Measurements from ENCODE around the gene UBE2D4.
"Not testable (repeated sequence)": the region's sequence is repeated elsewhere in the genome, so short reads cannot be mapped to it uniquely, and the experiment has no call there.

Gene UBE2D4

DNA sequence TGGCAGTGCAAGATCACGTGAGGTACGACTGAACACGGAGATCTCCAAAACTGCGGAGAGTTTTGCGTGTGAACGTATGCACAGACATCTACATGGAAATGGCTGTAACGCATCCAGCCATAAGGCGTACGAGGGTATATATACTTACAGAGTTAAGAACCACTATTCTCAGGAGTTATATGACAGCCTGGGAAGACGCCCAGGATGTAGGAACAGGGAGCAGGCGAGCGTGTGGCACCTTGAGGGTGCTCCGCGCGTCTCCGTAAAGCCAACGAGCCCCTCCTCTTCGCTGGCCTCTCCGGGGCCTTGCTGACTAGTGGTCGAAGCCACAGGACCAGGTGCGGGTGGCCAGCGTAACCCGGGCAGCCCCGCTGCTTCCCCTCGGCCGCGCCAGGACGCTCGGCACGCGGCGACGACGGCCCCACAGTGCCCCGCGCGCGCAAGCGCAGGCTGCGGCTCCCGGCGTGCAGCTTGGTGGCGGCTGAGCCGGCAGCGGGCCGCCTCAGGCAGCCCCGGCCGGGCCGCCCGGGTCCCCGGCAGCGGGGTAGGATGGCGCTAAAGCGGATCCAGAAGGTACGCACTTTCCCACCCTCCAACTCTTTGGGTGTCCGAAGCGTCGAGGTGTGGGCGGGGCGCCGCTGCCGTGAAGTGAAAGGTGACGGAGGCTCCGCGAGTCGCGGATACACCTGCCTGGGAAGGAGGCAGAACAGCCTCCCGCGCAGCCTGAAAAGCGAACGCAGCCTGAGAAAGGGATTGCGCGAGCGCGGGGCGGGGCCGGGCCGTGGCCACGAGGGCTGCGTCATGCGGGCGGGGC is at the start of gene UBE2D4:
Gene UBE2D4 (plus strand): TSS at position 453 of the 814 bp plus-strand sequence. CDS start 97 bp downstream, at position 550.
- DNase-seq, result peak; percentile 76 to 94

DNA sequence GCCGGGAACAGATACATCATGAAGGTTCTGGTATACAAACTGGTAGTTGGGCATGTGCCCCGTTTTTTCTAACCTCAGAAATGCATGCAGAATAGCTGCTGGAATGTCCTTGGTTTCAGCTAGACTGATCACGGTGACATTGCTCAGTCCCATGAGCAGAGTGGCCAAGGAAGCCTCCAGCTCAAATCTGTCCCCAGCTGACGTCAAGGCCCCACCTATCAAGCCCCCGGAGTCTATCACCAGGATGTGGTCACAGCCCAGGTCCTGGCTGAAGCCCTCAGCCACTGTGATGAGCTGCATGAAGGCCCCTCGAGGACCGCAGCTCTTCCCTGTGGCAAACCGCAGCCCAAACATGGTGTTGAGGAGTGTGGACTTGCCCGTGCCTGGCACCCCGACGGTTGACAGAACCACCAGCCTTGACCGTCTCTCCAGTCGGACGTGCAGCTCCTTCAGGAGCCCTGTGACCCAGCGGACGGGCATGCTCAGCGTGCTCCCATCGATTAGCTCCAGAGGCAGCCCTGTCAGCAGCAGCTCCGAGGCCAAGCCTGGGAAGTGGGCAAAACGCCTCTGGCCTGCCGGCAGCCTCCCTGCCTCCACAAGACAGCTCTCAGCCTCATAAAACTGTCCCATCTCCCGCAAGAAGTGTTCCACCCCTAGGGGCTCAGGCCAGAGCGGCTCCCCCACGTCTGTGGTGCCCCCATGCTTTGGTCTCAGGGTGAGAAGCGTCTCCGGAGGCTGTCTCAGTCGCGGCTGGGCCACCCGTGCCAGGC is 49.1 kb upstream of the UBE2D4 start:
- no peak for DNase-seq

DNA sequence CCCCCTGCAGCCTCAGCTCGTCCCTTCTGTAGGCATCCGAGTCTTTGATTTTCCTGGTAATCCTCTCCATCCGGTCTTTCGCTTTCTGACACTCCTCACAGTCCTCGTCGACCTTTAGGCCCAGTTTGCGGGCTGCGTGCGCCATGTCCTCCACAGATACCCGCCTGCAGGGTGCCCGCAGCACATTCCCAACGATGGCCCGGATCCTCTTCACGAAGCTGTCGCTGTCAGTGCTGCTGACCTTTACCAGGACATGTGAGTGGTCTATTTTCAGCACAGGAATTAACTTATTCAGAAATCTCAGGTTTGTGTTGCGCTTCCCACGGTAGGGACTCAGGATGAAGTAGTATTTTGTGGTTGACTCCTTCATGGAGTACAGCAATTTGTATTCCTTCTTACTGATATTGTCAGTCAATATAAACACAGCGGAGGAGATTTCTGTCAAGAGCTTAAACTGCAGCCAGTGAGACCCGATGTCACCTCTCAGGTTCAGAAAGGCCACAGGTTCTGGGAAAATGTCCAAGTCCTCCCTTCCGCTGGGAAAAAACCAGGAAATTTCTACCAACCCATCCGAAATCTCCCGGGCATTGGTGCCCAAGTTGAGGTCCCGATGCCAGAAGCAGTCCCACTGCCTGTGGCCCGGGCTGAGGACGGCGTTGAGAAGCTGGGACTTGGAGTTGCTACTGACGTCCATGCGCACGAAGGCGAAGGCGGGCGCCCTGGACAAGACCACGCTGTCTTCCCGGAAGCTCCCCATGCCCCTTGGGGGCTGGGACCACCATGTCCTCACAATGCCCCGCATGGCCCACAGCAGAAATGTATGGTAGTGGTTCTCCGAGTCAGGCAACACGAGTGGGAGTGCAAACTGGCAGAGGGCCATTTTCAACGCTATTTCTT is 48.0 kb upstream of the UBE2D4 start:
- no peak for DNase-seq

DNA sequence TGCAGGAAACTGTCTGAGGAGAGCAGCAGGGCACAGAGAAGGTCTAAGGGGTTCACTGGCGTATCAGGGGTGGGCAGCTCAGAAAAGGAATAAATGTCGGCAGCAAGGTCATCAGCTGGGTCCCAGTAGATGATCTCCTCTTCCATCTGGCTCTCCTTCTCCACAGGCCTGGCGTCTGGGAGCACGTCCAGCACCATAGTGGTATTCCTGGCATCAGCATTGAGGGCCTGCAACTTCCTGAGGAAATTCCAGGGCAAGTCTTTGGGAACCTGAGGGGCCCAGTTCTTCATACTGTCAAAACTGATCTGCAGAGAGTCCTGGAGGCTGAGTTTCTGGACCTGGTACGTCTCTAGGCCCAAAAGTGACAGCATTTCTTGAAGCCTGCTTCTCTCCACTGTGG is 47.4 kb upstream of the UBE2D4 start:
- no peak for DNase-seq

DNA sequence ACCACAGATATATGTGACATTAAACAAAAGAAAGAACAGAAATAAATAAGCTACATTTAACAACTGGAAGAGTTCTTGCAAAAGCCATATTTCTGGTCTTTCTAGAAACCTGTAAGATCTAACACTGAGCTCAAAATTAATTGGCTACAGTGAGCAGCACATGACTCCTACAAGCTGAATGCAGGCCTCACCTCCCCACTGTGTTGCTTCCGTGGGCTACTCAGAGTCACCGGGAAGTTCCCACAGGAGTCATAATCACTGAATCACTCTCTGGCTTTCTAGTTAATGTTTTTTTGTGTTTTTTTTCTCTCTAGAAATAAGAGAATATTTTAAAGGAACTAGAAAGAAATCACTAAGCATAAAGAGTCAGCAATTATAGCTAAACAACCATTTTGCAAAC is 46.8 kb upstream of the UBE2D4 start:
- no peak for DNase-seq

DNA sequence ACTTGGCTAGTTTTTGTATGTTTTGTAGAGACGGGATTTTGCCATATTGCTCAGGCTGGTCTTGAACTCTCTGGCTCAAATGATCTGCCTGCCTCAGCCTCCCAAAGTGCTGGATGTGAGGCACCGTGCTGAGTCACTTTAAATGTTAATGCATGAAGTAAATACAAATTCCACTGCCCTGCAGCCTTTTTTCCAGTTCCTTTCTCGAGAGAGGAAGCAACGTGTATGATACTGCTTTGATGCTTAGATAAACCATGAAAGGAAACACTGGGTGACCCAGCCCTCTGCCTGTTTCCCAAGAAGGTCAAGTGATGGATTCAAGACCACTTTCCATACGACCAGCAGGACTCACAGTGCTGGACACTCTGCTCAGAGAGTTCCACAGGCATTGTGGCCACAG is 45.6 kb upstream of the UBE2D4 start:
- DNase-seq, result no peak

DNA sequence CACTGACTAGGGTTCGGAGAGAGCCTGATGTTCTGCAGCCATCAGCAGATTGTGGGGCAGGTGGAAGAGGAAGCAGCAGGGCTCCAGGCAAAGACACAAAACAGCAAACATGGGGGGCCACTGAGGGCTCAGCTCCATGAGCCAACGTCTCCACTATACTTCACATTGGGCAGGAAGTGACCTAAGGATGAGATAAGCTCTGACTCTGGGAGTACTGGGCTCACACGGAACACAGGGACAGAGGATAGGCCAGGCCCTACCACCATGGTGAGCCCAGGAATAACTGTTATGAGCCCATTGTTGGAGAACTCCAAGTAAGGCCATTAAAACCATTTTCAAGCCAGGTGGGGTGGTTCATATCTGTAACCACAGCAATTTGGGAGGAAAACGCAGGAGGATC is 42.0 kb upstream of the UBE2D4 start:
- DNase-seq, result no peak

DNA sequence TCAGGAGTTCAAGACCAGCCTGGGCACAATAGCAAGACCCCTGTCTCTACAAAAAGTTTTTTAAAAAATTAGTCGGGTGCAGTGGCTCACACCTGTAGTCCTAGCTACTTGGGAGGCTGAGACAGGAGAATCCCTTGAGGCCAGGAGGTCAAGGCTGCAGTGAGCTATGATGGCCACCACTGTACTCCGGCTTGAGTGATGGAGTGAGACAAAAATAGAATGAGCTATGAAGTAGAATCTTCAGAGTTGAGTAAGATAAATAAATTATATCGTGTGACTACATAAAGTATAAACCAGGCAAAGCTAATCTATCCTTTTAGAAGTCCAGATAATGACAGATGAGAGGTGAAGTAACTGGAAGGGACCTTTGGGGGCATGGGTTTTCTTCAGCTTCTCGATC is 41.6 kb upstream of the UBE2D4 start:
- no peak for DNase-seq

DNA sequence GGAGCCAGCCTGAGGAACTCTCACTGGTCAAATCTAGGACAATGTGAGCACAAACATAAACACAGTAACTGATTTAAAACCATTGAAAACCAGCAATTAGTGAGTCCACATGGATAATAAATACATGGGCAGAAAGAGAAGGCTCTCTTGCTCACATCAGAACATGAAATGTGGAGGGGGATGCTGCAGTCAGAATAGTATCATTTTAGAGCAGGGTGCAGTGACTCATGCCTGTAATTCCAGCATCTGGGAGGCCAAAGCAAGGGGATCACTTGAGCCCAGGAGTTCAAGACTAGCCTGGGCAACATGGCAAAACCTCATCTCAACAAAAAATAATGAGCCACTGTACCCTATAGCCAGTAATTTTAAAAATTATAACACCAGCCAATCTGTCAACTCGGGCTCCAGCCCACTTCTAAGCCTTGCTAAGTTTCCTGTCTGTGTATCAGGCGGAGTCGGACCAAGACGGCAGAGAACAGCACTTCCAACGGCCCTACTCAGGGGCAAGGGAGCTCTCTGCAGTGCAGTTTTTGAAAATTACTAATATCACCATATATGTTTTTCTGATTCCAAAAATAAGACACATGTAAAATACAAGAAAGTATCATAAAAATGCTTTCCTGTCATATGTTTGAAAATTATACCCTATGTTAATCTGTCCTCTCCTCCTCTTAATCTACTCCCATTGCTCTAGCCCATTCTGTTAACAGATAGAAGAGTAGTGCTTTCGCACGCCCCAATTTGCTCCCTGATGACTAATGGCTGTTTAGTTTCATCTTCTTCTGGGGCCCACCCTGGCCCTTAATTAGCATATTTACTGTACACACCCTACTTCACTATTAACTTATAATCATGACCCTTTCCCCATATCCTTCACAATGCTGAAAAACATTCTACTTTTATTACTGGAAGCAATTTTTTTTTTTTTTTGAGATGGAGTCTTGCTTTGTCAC is 37.0 kb upstream of the UBE2D4 start:
- no peak for DNase-seq

DNA sequence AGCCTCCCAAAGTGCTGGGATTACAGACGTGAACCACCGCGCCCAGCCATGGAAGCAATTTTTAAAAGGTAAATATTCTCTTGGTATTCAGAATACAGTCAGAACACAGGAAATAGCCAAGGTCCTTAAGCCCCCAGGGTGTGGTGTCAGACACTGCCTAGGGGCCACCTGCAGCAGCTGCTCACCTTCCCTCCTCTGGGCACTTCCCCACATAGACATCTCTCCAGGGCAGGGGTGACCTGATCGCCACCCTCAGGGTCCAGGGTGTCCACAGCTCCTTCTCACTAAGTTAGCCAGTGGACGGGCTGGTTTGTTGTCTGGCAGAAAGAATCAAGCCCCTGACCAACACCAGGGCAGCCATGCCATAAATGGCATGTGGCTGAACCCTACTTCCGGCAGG is 35.8 kb upstream of the UBE2D4 start:
- no peak for DNase-seq

DNA sequence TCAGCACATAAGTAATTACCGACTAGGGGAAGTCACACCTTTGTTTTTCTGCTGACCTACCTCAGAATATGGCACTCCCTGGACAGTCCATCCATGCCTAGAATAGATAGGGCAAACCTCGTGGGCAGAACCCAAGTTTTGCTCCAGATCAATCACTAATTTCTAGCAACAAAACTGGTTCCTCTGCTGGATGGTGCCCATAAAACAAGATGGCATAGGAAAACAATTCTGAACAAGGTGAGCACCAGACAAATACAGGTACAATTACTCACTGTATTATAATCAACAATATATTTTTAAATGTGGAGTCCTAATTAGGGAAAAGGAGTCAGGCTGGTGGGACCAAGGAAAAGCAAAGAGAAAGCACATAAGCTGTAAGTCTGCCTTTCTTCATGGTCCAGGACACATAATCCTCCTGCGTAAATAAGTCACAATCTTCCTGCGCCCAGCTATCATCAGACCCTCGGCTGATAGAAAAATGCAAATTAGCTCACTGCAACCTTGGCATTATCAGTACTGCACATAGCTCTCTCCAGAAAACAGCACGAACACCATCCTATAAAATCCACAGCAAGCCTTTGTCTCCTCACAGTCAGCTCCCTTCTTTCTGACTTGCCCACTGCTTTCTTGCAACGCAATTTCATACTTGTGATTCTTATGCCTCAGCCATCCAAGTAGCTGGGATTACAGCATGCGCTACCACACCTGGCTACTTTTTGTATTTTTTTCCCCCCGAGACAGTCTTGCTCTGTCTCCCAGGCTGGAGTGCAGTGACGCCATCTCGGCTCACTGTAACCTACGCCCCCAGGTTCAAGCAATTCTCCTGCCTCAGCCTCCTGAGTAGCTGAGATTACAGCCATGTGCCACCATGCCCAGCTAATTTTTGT is 34.9 kb upstream of the UBE2D4 start:
- peak; percentile 73 to 85 for DNase-seq

DNA sequence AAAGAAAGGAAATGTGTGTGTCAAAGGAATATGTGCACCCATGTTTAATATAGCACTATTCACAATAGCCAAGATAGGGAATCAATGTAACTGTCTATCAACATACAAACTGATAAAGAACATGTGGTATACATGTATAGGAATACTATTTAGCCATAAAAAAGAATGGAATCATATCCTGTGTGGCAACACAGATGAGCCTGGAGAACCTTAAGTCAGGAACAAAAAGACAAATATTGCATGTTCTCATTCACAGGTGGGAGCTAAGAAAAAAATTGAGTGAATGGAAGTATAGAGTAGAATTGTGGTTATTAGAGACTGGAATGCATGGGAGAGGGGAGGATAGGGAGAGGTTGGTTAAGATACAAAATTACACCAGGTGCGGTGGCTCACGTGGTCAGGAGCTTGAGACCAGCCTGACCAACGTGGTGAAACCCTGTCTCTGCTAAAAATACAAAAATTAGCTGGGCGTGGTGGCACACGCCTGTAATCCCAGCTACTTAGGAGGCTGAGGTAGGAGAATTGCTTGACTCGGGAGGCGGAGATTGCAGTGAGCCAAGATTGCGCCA is 30.3 kb upstream of the UBE2D4 start:
- DNase-seq, result no peak

DNA sequence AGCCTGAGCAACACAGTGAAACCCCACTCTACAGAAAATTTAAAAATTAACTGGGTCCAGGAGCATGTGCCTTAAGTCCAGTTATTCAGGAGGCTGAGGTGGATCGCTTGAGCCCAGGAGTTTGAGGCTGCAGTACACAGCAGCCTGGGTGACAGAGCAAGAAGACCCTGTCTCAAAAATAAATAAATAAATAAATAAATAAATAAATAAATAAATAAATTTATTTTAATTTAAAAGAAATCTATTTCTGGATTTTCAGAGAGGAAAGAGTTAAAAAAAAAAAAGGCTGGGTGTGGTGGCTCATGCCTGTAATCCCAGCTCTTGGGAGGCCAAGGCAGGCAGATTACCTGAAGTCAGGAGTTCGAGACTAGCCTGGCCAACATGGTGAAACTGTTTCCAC is 27.7 kb upstream of the UBE2D4 start:
- DNase-seq, result not testable (repeated sequence)

DNA sequence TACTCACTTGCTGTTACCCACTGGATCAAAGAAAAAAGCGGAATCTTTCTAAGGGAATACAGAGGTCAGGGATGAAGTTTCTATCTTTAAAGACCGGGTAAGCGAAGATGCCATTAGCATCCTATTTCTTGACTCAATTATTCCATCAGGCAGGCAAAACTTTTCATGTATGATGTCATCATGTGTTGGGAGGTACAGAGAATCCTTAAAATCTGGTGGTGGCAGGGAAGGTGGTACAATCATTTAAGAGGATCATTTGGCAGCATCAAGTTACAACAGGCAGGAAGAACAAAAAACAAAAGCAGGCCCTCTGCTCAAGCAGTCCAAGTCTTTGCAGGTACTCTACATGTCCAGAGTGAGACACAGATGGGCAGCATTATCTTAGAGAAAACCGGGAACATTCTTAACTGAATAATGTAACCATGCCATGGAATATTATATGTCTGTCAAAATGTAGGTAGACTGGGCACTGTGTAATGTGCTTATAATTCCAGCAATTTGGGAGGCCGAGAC is 23.6 kb upstream of the UBE2D4 start:
- DNase-seq, result no peak

DNA sequence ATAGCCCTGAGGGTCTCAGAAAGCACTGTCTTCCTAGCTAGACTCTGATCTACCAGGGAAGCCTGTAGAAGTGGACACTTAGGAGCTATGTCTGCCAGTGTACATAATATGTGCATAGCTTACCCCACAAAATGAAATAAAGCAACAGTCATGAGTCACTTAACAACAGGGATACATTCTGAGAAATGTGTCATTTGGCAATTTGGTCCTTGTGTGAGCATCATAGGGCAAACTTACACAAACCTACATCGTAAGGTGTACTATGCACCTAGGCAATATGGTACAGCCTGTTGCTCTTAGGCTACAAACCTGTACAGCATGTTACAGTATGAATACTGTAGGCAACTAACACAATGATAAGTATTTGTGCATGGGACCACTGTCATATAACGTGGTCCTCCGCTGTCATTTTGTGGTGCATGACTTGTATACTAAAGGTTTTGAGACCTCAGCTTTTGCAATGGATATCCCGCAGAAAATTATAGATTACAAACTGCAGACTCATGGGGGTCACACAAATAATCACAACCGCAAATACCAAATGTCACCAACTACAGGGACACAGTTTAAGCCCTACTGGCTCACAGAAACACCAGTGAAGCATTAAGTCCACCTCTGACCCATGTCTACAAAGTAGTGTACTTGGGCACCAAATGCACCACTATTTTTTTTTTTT is 21.6 kb upstream of the UBE2D4 start:
- DNase-seq, result no peak

DNA sequence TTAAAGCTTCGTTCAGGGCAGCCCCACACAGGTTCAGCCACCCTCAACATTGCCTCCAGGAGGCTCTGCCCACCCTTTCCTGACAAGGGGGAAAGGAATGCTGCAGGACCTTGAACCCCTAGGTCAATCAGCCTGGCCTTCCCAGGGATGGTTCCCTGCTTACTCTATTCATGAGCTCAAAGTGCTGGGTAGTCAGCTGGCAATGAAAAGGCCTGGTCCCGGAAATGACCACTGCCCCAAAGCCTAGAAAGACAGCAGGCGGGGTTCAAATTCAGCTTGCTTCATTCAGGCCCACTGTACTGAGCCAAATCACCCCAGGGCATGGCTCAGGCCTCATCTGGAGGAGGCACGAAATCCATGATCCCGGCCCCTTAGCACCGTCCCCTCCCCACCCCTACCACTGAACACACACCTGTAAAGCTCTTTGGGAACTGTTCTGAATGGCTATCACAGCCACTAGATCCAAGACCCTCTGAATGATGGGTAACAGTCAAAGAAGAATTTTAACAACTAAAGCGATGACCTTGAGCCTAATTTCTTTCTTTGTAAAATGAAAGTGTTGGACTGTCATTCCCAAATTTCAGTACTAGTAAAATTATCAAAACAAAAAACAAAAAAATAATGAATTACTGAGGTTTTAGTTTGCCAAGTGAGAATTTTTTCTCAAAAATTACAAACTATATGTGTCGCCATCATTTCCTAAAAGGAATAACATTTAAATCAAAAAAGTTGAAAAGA is 20.9 kb upstream of the UBE2D4 start:
- DNase-seq, result no peak

DNA sequence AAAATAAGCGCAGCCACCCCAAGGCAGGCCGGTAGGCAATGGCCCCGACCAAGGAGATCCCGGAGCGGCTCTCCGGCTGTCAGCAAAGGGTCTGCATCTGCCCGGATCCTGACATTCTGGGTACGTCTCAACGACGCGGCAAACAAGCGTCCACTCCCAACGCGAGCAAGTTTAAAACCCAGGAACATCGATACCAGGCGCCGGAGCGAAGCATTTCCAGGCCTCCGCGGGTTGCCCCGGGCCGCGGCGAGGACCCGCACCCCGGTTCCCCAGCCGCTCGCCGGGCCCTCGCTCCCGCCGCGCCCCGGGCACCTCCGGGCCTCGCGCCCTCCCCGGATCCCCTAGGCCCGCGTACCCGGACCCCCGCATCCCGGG is 20.3 kb upstream of the UBE2D4 start:
- DNase-seq, result peak; percentile 19 to 72

DNA sequence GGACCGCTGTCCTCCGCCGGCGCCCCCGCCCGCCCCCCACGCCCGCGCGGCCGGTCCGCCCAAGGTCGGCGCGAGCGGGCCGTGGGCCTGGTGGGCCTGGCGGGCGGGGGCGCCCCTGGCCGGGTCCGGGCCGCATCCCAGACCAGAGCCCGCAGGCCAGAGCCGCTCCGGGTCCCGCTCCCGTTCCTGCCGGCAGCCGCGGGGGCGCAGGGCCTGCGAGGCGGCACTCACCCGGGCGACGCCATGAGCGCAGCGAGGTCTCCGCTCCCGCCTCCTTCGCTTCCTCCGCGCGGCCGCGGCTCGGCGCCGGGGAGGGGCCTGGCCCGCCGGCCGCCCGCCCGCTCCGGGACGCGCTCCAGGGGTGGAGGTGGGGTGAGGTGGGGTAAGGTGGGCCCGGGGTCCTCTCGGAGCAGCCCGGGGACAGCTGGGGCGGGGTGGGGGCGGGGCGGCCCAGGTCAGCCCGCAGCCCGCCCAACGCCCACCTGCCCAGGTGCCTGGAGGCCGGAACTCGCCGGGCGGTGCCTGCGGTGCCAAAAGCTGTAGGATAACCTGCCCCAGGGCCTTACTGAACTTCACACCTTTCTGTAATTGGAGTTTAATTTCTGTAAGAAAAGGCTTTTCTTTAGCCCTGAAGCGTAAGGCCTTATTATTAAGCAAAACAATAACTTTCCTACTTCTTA is 19.8 kb upstream of the UBE2D4 start, which contains the start of gene URGCP:
Gene URGCP (minus strand): TSS at position 266 of the 680 bp plus-strand sequence. CDS start 21 bp downstream, at position 245.
- peak; percentile 12 to 81 for DNase-seq
